ENCODE data around the gene ARAP2. TPM values are rescaled to one million over a fixed set of nuclear protein-coding genes. Genes with fewer than 3 reads are reported as not detected.

ARAP2 gene
- 6.7 and 7.0 TPM in 2 replicates for total RNA-seq

GRCh38 chr4:36244257-36245082 is at the start of gene ARAP2:
ARAP2 (minus strand) TSS chr4:36244514; CDS start chr4:36229486, 15,028 bp downstream.

DNA sequence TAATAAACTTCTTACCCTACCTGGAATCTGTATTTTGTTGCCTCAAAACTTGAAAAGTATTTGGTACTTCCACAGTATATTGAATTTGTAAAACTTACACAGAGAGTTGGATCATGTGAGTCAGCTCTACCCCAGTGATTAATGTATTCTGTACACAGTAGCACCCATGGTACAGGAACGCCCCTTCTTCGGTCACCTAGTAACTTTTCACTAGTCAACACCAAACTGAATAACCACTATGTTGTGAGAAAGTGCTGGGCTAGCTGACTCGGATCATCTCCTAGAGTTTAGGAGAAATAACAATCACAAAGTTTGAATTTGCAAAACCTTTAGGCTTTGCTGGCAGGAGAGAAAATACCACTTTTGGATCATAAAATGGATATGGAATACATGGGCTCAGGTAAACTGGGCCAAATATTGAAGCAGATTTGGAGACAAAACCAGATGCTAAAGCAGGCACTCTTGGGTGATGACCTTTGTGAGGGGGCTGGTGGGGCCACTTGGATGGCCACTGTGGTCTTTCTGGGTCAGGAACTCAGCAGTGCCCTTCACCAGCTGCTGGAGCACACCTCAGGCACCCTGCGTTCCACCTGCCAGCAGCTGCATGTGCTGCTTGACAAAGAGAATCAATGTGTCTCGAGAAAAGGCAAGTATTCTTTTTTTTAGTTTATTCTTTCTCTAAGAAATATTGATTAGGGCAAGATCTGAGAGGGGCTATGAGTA is 37.2 kb upstream of the ARAP2 start, which contains the start of gene DTHD1:
DTHD1 (plus strand) TSS at position 233 of the 723 bp plus-strand sequence; CDS start at position 376, 143 bp downstream.

Other genes starting within 250 kb of the ARAP2 start
- gene DTHD1, start 37.1 kb upstream of the ARAP2 start, total RNA-seq: not detected in 2 replicates